ENCODE results near the gene CCDC33.

The CCDC33 gene

DNA sequence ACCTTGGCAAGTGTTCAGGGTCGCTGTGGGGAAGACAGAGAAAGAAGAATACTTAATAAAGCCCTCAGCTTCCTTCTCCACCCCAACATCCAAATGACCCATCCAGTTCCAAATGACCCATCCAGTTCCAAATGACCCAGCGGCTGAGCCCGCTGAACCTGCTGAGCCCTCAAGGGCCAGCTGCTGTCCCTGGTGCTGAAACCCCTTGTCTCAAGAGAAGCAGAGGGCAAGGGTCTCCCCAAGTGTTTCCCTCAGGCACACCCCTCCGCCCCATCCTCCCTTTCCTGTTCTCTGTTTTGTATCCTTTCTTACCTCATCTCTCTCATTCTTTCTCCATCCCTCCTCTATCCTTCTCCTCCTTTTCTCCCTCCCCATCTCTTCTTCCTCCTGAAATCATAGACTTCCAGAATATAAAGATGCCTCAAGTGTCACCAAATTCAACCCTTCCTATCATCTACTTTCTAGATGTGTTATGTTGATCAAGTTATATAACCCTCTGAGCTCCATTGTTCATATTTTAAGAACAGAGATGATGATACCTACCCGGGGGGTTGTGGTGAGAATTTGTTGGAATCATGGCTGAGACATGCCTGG, 29.0 kb downstream of the CCDC33 start:
- Mint-ChIP-seq H3K9me3 (peaks cover 2% of the 10 kb centered on the region), H3K4me3 (no peak overlapping the region), H3K36me3 (no peaks in the 10 kb centered on the region), H3K27ac (no peak overlapping the region), H3K27me3 (peaks cover 18% of the 10 kb centered on the region), H3K4me1 (peaks cover 2% of the 10 kb centered on the region)
- ATAC-seq (ENCODE audit: low read depth) = no peak
- no peak for DNase-seq (ENCODE audit: low spot score in 2 of 2)

GRCh38 chr15:74268020-74268419, 31.9 kb downstream of the CCDC33 start:
- H3K27me3 Mint-ChIP-seq = peaks cover 32% of the 10 kb centered on the region
- DNase-seq (ENCODE audit: low spot score in 2 of 2) = no peak
- no peak overlapping the region for H3K4me3 Mint-ChIP-seq

DNA sequence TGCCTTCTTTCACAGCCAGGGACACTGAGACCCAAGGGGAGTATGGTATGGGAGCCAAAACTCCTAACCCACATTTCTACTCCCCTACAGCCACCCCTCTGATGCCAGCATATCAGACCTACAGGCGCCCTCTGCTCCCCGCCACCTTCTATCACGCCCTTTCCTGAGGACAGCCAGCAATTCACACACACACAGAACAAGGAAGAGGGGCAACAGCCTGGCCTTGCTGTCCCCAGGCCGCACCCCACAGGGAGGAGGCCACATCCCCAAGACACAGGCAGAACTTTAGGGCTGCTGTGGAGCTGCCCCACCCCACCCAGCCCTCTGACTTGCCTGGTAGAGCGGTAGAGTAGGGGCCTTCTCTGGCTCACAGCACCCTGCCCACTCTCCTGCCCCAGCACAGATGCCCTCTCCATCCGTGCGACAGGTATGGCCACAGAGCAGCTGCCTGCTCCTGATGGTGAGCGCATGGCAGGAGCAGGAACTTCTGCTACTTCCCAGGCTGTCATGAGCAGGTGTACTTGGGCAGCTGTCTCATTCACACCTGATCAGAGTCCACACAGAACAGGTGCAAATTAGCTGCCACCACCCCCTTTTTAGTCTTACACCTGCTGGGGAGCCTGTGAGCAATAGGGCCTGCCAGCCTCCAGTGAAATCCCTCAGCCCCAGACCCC, 33.4 kb downstream of the CCDC33 start:
- ATAC-seq (ENCODE audit: low read depth) = no peak
- peaks cover 2% of the 10 kb centered on the region for H3K9me3 Mint-ChIP-seq
- no peak overlapping the region for H3K27ac Mint-ChIP-seq
- H3K36me3 Mint-ChIP-seq = no peaks in the 10 kb centered on the region
- peaks cover 2% of the 10 kb centered on the region for H3K4me1 Mint-ChIP-seq
- no peak overlapping the region for H3K4me3 Mint-ChIP-seq
- DNase-seq (ENCODE audit: low spot score in 2 of 2) = no peak
- peaks cover 25% of the 10 kb centered on the region for H3K27me3 Mint-ChIP-seq

More at GRCh38 chr15:74268020-74268419, 31.9 kb downstream of the CCDC33 start:
- H3K36me3 Mint-ChIP-seq = no peaks in the 10 kb centered on the region
- H3K9me3 Mint-ChIP-seq = peaks cover 2% of the 10 kb centered on the region
- peaks cover 5% of the 10 kb centered on the region for H3K4me1 Mint-ChIP-seq
- H3K27ac Mint-ChIP-seq = no peak overlapping the region
- no peak for ATAC-seq (ENCODE audit: low read depth)

GRCh38 chr15:74270155-74270554, 34.0 kb downstream of the CCDC33 start:
- ATAC-seq (ENCODE audit: low read depth) = no peak

DNA sequence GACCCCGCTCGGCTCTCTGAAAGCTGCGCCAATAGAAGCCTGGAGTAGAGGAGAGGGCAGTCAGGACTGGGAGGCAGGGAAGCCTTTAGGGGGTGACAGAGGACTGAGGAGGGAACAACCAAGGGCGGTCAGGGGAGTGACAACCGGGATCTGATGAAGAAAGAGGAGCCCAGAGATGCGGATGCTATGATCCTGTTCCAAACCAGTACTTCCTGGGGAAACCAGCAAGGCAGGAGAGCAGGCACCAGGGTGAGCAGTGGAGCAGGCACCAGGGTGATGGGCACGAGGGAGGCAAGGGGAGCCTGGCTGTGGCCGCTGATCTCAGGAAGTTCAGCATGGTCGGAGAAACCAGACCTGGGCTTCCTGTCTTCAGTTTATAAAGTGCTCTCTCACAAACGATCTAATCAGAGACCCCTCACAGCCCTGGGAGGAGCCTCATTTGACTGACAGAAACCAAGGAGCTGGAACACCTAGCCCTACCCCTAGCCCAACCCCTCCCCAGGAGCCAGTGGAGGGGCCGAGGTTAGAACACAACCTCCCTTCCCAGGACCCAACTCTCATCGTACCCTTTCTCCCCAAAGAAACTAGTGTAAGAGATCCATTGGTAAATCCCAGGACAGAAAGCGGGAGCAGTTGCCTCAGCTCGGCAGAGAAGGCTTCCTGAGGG, 34.9 kb downstream of the CCDC33 start:
- Mint-ChIP-seq H3K4me3 (no peak overlapping the region), H3K27ac (no peak overlapping the region), H3K27me3 (peaks cover 22% of the 10 kb centered on the region), H3K9me3 (no peaks in the 10 kb centered on the region), H3K4me1 (peaks cover 2% of the 10 kb centered on the region), H3K36me3 (no peaks in the 10 kb centered on the region)
- no peak for DNase-seq (ENCODE audit: low spot score in 2 of 2)
- ATAC-seq (ENCODE audit: low read depth) = no peak

More at GRCh38 chr15:74270155-74270554, 34.0 kb downstream of the CCDC33 start:
- H3K36me3 Mint-ChIP-seq = no peaks in the 10 kb centered on the region
- peaks cover 23% of the 10 kb centered on the region for H3K27me3 Mint-ChIP-seq
- H3K9me3 Mint-ChIP-seq = peaks cover 2% of the 10 kb centered on the region
- no peak overlapping the region for H3K27ac Mint-ChIP-seq
- no peak for DNase-seq (ENCODE audit: low spot score in 2 of 2)
- H3K4me3 Mint-ChIP-seq = no peak overlapping the region
- peaks cover 2% of the 10 kb centered on the region for H3K4me1 Mint-ChIP-seq

GRCh38 chr15:74272812-74273211, 36.7 kb downstream of the CCDC33 start:
- H3K9me3 Mint-ChIP-seq = no peaks in the 10 kb centered on the region
- no peak overlapping the region for H3K4me3 Mint-ChIP-seq
- peaks cover 29% of the 10 kb centered on the region for H3K27me3 Mint-ChIP-seq
- peaks cover 2% of the 10 kb centered on the region for H3K4me1 Mint-ChIP-seq
- ATAC-seq (ENCODE audit: low read depth) (no peak), DNase-seq (ENCODE audit: low spot score in 2 of 2) (no peak)
- no peaks in the 10 kb centered on the region for H3K36me3 Mint-ChIP-seq
- H3K27ac Mint-ChIP-seq = no peak overlapping the region

GRCh38 chr15:74274470-74275038, 38.4 kb downstream of the CCDC33 start:
- H3K4me3 Mint-ChIP-seq = no peak overlapping the region
- H3K36me3 Mint-ChIP-seq = no peaks in the 10 kb centered on the region
- DNase-seq (ENCODE audit: low spot score in 2 of 2) (no peak), ATAC-seq (ENCODE audit: low read depth) (no peak)
- peaks cover 25% of the 10 kb centered on the region for H3K27me3 Mint-ChIP-seq
- no peaks in the 10 kb centered on the region for H3K9me3 Mint-ChIP-seq
- H3K27ac Mint-ChIP-seq = no peak overlapping the region
- peaks cover 2% of the 10 kb centered on the region for H3K4me1 Mint-ChIP-seq

- H3K4me3 Mint-ChIP-seq = no peak overlapping the region
- H3K27me3 Mint-ChIP-seq = peaks cover 19% of the 10 kb centered on the region
- DNase-seq (ENCODE audit: low spot score in 2 of 2) = no peak
- peaks cover 2% of the 10 kb centered on the region for H3K4me1 Mint-ChIP-seq
- H3K27ac Mint-ChIP-seq = no peak overlapping the region
- no peaks in the 10 kb centered on the region for H3K9me3 Mint-ChIP-seq
- no peaks in the 10 kb centered on the region for H3K36me3 Mint-ChIP-seq
- no peak for ATAC-seq (ENCODE audit: low read depth)
Measured at GRCh38 chr15:74275957-74276356, 39.8 kb downstream of the CCDC33 start.

DNA sequence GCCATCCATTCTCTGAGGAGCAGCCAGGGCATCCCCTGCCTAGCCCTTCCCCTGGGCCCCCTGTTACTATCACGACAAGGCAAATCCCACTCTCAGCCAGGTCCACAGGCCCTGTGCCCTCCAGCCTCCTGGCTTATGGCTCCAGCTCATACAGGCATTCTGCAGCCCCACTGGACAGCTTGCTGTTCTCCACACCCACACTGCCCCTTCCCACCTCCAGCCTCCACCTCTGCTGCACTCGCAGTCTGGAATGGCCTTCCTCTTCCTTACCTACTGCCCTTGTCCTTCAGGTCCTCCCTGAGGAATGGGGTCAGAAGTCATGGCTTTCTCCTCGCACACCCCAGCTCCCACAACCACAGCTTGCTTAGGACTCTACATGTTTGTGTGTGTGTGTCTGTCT, 40.4 kb downstream of the CCDC33 start:
- no peak for ATAC-seq (ENCODE audit: low read depth)
- Mint-ChIP-seq H3K27me3 (peaks cover 17% of the 10 kb centered on the region), H3K9me3 (no peaks in the 10 kb centered on the region), H3K27ac (no peak overlapping the region), H3K36me3 (no peaks in the 10 kb centered on the region), H3K4me3 (no peak overlapping the region), H3K4me1 (no peaks in the 10 kb centered on the region)
- no peak for DNase-seq (ENCODE audit: low spot score in 2 of 2)

- Mint-ChIP-seq H3K27ac (no peak overlapping the region), H3K27me3 (peaks cover 17% of the 10 kb centered on the region), H3K36me3 (no peaks in the 10 kb centered on the region), H3K4me1 (no peaks in the 10 kb centered on the region), H3K9me3 (no peaks in the 10 kb centered on the region), H3K4me3 (no peak overlapping the region)
- ATAC-seq (ENCODE audit: low read depth) = no peak
- no peak for DNase-seq (ENCODE audit: low spot score in 2 of 2)
Measured at GRCh38 chr15:74277242-74277810, 41.2 kb downstream of the CCDC33 start.

DNA sequence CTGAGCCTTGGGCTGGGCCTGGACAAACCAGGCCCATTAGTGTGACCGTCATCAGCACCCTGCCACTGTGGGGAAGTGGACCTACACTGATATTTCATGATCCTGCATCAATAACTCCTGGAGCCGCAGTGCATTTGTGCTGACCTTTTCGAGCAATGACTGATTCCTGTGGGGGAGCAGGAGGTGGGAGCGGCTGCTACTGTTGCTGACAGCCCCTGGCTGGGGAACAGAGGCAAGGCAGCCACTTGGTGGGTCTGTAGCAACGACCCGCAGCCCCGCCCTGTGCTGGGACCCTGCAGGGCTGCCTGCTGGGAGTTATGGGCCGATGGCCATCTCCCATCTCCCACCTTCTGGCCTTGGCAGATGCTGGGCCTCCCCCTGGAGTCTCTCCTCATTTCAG, 42.1 kb downstream of the CCDC33 start:
- Mint-ChIP-seq H3K27me3 (peaks cover 13% of the 10 kb centered on the region), H3K36me3 (no peaks in the 10 kb centered on the region), H3K4me3 (no peak overlapping the region), H3K27ac (no peak overlapping the region), H3K9me3 (no peaks in the 10 kb centered on the region), H3K4me1 (no peaks in the 10 kb centered on the region)
- ATAC-seq (ENCODE audit: low read depth) = no peak
- no peak for DNase-seq (ENCODE audit: low spot score in 2 of 2)

DNA sequence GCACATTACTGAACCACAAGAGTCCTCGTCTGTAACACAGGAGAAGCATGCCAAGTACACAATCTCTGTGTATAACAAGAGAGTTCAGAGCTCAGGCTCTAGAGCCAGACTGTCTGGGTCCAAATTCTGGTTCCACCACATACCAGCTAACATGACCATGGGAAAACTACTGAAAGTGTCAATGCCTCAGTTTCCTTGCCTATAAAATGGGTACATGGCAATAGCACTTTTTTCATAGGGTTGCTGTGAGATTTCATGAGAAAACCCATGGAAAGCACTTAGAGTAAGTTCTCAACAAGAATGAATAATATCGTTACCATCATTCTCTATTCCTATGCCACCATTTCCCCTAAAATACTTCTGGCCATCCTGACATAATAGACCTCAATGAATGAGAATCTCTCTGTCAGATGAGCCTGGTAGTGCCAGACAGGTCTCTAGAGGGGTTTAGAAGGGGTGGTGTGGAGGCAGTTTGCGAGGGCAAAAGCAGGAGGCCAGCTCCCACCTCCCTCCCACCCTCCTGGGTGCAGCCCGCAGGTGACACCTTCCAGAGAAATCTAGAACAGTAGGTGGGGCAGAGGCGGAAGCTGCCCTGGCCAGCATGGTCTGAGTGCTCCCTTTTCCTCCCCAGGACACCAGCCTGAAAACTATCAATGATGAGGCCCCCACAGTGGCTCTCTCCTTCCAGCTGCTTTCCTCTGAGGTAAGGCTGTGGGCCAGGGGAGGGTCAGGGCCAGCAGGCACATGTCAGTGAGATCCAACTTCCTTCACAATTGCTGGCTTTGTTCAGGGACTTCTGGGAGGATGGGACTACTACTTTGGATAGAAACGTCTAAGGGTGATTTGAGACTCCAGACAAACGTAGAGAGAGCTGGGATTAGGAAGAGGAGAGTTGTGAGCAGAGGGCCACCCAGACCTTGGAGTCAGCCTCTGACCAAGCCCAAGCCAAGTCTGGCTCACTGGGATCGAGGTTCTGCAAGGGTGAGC, 45.3 kb downstream of the CCDC33 start:
- H3K27me3 Mint-ChIP-seq = peaks cover 22% of the 10 kb centered on the region
- ATAC-seq (ENCODE audit: low read depth) = no peak
- H3K9me3 Mint-ChIP-seq = no peaks in the 10 kb centered on the region
- no peak overlapping the region for H3K4me3 Mint-ChIP-seq
- no peaks in the 10 kb centered on the region for H3K36me3 Mint-ChIP-seq
- H3K4me1 Mint-ChIP-seq = no peaks in the 10 kb centered on the region
- no peak overlapping the region for H3K27ac Mint-ChIP-seq
- DNase-seq (ENCODE audit: low spot score in 2 of 2) = no peak

DNA sequence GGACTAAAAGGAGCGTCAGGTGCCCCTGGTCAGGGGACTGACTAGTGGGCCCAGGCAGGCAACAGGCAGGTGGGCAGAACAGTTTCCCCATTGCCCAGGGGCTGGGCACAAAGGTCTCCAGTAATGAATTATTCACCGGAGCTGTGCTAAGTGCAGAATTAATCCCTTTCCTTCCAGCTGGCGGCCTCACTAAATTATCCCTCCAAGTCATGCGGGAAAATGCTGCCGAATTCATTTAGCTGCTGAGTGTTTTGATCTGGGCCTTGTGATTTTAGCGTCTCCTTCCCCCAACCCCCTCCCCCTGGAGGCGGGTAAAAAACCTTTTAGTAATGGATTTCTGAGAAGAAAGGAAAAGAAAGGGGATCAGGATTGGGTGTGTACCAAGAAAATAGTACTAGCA, 47.2 kb downstream of the CCDC33 start:
- DNase-seq (ENCODE audit: low spot score in 2 of 2) (no peak), ATAC-seq (ENCODE audit: low read depth) (no peak)
- H3K27me3 Mint-ChIP-seq = peaks cover 20% of the 10 kb centered on the region
- no peaks in the 10 kb centered on the region for H3K9me3 Mint-ChIP-seq
- no peak overlapping the region for H3K27ac Mint-ChIP-seq
- H3K4me1 Mint-ChIP-seq = no peaks in the 10 kb centered on the region
- no peak overlapping the region for H3K4me3 Mint-ChIP-seq
- no peaks in the 10 kb centered on the region for H3K36me3 Mint-ChIP-seq

Data from memory B cell (primary cell).